HEK293 (cell line): ENCODE results near the gene DCP1B.

Experiments
- CTCF ChIA-PET: fragments of 350-600 bp; formaldehyde crosslinking; extraction: SDS; loops from one replicate; lab custom pipeline; 2021; ENCODE audit warnings: antibody characterized with exemption; lab: Yijun Ruan, JAX
- POLR2A ChIA-PET: fragments of 300-600 bp; formaldehyde crosslinking; extraction: SDS; loops from one replicate; lab custom pipeline; 2020; ENCODE audit warnings: antibody characterized with exemption, inconsistent platforms; lab: Yijun Ruan, JAX
- H3K27ac ChIP-seq: fragments of 200-500 bp; sonication (Bioruptor generic); 2 replicates; pipeline ENCODE4 v1.5.1; 2014; ENCODE audit warnings: low read depth, low read length, control low read depth, inconsistent platforms; ENCODE audit errors: extremely low read depth
- H3K36me3 ChIP-seq, 2 experiments: fragments of 200-500 bp in 1 of 2; sonication (Bioruptor generic) in 1 of 2; 1 replicate in 1 of 2; 2 replicates in 1 of 2; pipeline ENCODE4 v1.5.1; 2014 to 2017; ENCODE audit warnings: inconsistent platforms in 2 of 2, low read length in 2 of 2; ENCODE audit not compliant: control insufficient read depth in 2 of 2, insufficient read depth in 1 of 2
- H3K4me1 ChIP-seq: fragments of 200-500 bp; sonication (Bioruptor generic); 2 replicates; pipeline ENCODE4 v1.5.1; 2014; ENCODE audit warnings: mild to moderate bottlenecking, low read length, inconsistent platforms; ENCODE audit not compliant: control insufficient read depth, insufficient read depth
- H3K4me3 ChIP-seq: 2 replicates; pipeline ENCODE4 v1.5.1; 2011; ENCODE audit warnings: low read depth, mild to moderate bottlenecking, control low read depth, low read length, moderate library complexity
- H3K9me3 ChIP-seq: fragments of 200-500 bp; sonication (Bioruptor generic); 2 replicates; pipeline ENCODE4 v1.5.1; 2014; ENCODE audit warnings: low read depth, low read length, inconsistent platforms; ENCODE audit not compliant: control insufficient read depth, insufficient read depth
- EGR2 ChIP-seq: fragments of 450-650 bp; formaldehyde crosslinking; IDR thresholded peaks from 2 replicates; pipeline ENCODE4 v1.5.1; 2016; ENCODE audit warnings: low read depth, missing biosample characterization, missing genetic modification characterization
- KLF1 ChIP-seq: fragments of 450-650 bp; formaldehyde crosslinking; IDR thresholded peaks from 2 replicates; pipeline ENCODE4 v1.5.1; 2016; ENCODE audit warnings: missing biosample characterization, missing genetic modification characterization
- KLF10 ChIP-seq: fragments of 450-650 bp; IDR thresholded peaks from 2 replicates; pipeline ENCODE4 v1.5.1; 2018; ENCODE audit warnings: missing biosample characterization, mild to moderate bottlenecking, missing genetic modification characterization
- KLF16 ChIP-seq: fragments of 450-650 bp; formaldehyde crosslinking; IDR thresholded peaks from 2 replicates; pipeline ENCODE4 v1.5.1; 2017; ENCODE audit warnings: missing biosample characterization, missing genetic modification characterization
- KLF7 ChIP-seq: fragments of 450-650 bp; formaldehyde crosslinking; IDR thresholded peaks from 2 replicates; pipeline ENCODE4 v1.5.1; 2016; ENCODE audit warnings: missing biosample characterization, missing genetic modification characterization, borderline replicate concordance
- KLF8 ChIP-seq: fragments of 450-650 bp; formaldehyde crosslinking; IDR thresholded peaks from 2 replicates; pipeline ENCODE4 v1.5.1; 2016; ENCODE audit warnings: missing biosample characterization, missing genetic modification characterization
- KLF9 ChIP-seq: fragments of 450-650 bp; formaldehyde crosslinking; IDR thresholded peaks from 2 replicates; pipeline ENCODE4 v1.5.1; 2016; ENCODE audit warnings: missing biosample characterization, missing genetic modification characterization, low read depth
- SP3 ChIP-seq: fragments of 450-650 bp; formaldehyde crosslinking; IDR thresholded peaks from 2 replicates; pipeline ENCODE4 v1.5.1; 2016; ENCODE audit warnings: missing biosample characterization, missing genetic modification characterization
- ZFHX2 ChIP-seq: fragments of 450-650 bp; formaldehyde crosslinking; conservative IDR thresholded peaks from 2 replicates; pipeline ENCODE4 v1.5.1; 2016; ENCODE audit warnings: missing biosample characterization, missing genetic modification characterization
- ZNF16 ChIP-seq: fragments of 450-650 bp; formaldehyde crosslinking; IDR thresholded peaks from 2 replicates; pipeline ENCODE4 v1.5.1; 2016; ENCODE audit warnings: low read depth, missing biosample characterization, missing genetic modification characterization
- ZNF2 ChIP-seq: fragments of 450-650 bp; formaldehyde crosslinking; IDR thresholded peaks from 2 replicates; pipeline ENCODE4 v1.5.1; 2016; ENCODE audit warnings: missing biosample characterization, missing genetic modification characterization
- ZNF211 ChIP-seq: fragments of 450-650 bp; formaldehyde crosslinking; IDR thresholded peaks from 2 replicates; pipeline ENCODE4 v1.5.1; 2016; ENCODE audit warnings: low read depth, missing biosample characterization, missing genetic modification characterization
- ZNF221 ChIP-seq: fragments of 450-650 bp; formaldehyde crosslinking; IDR thresholded peaks from 2 replicates; pipeline ENCODE4 v1.5.1; 2017; ENCODE audit warnings: missing biosample characterization, missing genetic modification characterization, borderline replicate concordance
- ZNF311 ChIP-seq: fragments of 450-650 bp; formaldehyde crosslinking; IDR thresholded peaks from 2 replicates; pipeline ENCODE4 v1.5.1; 2017; ENCODE audit warnings: missing biosample characterization, missing genetic modification characterization, borderline replicate concordance
- ZNF394 ChIP-seq: fragments of 450-650 bp; formaldehyde crosslinking; IDR thresholded peaks from 2 replicates; pipeline ENCODE4 v1.5.1; 2016; ENCODE audit warnings: missing biosample characterization, missing genetic modification characterization, mild to moderate bottlenecking, moderate library complexity, borderline replicate concordance
- ZNF585B ChIP-seq: fragments of 450-650 bp; formaldehyde crosslinking; IDR thresholded peaks from 2 replicates; pipeline ENCODE4 v1.5.1; 2016; ENCODE audit warnings: missing biosample characterization, missing genetic modification characterization
- ZNF658 ChIP-seq: fragments of 450-650 bp; formaldehyde crosslinking; IDR thresholded peaks from 2 replicates; pipeline ENCODE4; 2016; ENCODE audit warnings: missing biosample characterization, missing genetic modification characterization
- ZNF830 ChIP-seq: fragments of 450-650 bp; IDR thresholded peaks from 2 replicates; pipeline ENCODE4 v1.5.0; 2018; ENCODE audit warnings: missing biosample characterization, missing genetic modification characterization, low read depth, mild to moderate bottlenecking, moderate library complexity
- TF ChIP-seq, protein P1 (sequence below): fragments of 450-650 bp; formaldehyde crosslinking; conservative IDR thresholded peaks from 2 replicates; pipeline ENCODE4 v1.5.1; 2016; ENCODE audit warnings: low read depth, missing biosample characterization, missing genetic modification characterization
- TF ChIP-seq, protein P2 (sequence below): fragments of 450-650 bp; formaldehyde crosslinking; IDR thresholded peaks from 2 replicates; pipeline ENCODE4 v1.5.1; 2016; ENCODE audit warnings: missing biosample characterization, missing genetic modification characterization

The DCP1B gene

DNA sequence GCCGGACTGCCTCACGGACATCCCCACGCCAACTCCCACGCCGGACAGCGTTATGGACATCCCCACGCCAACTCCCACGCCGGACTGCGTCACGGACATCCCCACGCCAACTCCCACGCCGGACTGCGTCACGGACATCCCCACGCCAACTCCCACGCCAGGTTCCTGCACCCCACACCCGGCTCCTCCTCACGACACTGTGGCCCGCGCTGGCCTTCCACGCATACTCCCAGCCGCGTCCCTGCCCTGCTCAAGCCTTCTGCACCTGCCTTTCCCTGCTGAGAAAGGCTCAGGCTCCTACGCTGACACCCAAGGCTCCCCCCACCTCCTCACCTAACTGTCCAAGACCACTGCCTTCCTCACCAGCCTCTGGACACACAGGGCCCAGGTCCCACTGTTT, 95.5 kb downstream of the DCP1B start:
- Histone ChIP-seq H3K9me3 (no peaks in the 10 kb centered on the region), H3K27ac (no peak overlapping the region), H3K4me1 (no peaks in the 10 kb centered on the region), H3K4me3 (no peak overlapping the region), H3K36me3 (no peaks in the 10 kb centered on the region)
- TF ChIP-seq ZNF394 (tag by site-specific recombination) (no peak), ZNF211 (tag by site-specific recombination) (no peak), KLF7 (tag by site-specific recombination) (no peak), ZNF221 (tag by site-specific recombination) (no peak), ZNF311 (tag by site-specific recombination) (no peak), ZNF585B (tag by site-specific recombination) (no peak)
- TF ChIP-seq, protein P1, sequence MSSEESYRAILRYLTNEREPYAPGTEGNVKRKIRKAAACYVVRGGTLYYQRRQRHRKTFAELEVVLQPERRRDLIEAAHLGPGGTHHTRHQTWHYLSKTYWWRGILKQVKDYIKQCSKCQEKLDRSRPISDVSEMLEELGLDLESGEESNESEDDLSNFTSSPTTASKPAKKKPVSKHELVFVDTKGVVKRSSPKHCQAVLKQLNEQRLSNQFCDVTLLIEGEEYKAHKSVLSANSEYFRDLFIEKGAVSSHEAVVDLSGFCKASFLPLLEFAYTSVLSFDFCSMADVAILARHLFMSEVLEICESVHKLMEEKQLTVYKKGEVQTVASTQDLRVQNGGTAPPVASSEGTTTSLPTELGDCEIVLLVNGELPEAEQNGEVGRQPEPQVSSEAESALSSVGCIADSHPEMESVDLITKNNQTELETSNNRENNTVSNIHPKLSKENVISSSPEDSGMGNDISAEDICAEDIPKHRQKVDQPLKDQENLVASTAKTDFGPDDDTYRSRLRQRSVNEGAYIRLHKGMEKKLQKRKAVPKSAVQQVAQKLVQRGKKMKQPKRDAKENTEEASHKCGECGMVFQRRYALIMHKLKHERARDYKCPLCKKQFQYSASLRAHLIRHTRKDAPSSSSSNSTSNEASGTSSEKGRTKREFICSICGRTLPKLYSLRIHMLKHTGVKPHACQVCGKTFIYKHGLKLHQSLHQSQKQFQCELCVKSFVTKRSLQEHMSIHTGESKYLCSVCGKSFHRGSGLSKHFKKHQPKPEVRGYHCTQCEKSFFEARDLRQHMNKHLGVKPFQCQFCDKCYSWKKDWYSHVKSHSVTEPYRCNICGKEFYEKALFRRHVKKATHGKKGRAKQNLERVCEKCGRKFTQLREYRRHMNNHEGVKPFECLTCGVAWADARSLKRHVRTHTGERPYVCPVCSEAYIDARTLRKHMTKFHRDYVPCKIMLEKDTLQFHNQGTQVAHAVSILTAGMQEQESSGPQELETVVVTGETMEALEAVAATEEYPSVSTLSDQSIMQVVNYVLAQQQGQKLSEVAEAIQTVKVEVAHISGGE (tag by site-specific recombination), result no peak
- ChIA-PET POLR2A (no interaction called here), CTCF (no interaction called here)

DNA sequence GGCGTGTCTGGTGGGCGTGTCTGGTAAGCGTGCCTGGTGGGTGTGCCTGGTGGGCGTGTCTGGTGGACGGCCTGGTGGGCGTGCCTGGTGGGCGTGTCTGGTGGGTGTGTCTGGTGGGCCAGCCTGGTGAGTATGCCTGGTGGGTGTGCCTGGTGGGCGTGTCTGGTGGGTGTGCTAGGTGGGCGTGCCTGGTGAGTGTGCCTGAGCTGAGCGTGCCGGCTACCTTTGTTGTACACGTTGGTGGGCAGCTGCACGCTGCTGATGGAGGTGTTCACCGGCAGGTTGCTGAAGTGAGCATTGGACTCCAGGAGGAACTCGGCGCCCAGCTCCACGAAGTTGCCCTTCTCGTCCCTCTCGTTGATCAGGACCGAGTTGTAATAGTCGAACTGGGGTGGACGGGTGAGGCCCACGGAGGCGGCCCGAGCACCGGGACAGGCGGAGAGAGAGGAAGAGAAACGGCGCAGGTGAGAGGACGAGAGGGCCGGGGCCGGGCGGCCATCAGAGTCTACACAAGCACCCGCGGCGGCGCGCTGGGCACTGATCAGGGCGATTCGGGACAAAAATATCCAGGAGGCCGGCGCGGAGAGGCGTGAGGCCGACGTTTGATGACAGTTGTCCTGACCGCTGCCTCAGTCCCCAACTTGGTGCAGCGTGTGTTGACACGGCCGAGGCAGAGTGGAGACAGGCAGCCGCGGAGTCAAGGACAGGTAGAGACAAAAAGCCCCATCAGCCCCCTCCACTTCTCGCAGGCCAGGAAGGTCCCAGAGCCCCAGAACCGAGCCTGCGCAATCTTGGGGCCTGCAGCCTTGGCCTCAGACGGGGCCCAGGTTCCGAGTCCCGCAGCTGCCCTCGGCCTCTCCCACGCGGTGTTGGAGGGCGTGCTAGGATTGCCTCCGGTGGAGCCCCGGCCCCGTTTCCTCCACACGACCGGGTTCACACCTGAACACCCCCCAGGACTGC, 96.3 kb downstream of the DCP1B start:
- TF ChIP-seq ZNF830 (tag by site-specific recombination) (no peak), EGR2 (tag by site-specific recombination) (peak; percentile 96), SP3 (peak; percentile 37; the same call in 1 of the 2 replicates), KLF10 (tag by site-specific recombination) (peak; percentile 95), KLF16 (tag by site-specific recombination) (peak; percentile 91), KLF8 (tag by site-specific recombination) (peak; percentile 100), ZNF16 (tag by site-specific recombination) (no peak), ZNF2 (tag by site-specific recombination) (no peak), KLF9 (tag by site-specific recombination) (peak; percentile 100), KLF1 (tag by site-specific recombination) (peak; percentile 100), KLF7 (tag by site-specific recombination) (0 out of 2 replicates have a peak, but pooled peaks have one; percentile 37), ZFHX2 (tag by site-specific recombination) (peak; percentile 97), ZNF658 (tag by site-specific recombination) (no peak)
- TF ChIP-seq, protein P2, sequence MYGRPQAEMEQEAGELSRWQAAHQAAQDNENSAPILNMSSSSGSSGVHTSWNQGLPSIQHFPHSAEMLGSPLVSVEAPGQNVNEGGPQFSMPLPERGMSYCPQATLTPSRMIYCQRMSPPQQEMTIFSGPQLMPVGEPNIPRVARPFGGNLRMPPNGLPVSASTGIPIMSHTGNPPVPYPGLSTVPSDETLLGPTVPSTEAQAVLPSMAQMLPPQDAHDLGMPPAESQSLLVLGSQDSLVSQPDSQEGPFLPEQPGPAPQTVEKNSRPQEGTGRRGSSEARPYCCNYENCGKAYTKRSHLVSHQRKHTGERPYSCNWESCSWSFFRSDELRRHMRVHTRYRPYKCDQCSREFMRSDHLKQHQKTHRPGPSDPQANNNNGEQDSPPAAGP (tag by site-specific recombination), result peak; percentile 43; the same call in 1 of the 2 replicates
- no peak overlapping the region for H3K4me3 ChIP-seq
- ChIA-PET CTCF (interaction anchor here (0.6 to 1.7 kb wide), 3 partner anchors 32 to 117 kb away, joined by 3 to 5 read pairs (median 4); no protein-coding TSS in a partner anchor), POLR2A (interaction anchor here (0.7 kb wide), 1 partner anchor 31 kb away, joined by 3 read pairs; no protein-coding TSS in a partner anchor)
- H3K27ac ChIP-seq, result no peak overlapping the region
- H3K4me1 ChIP-seq, result no peaks in the 10 kb centered on the region
- H3K9me3 ChIP-seq, result no peaks in the 10 kb centered on the region
- no peaks in the 10 kb centered on the region for H3K36me3 ChIP-seq
